Heart left ventricle (tissue), 11 donors: ENCODE results near the gene OR51B5. TPM values are rescaled to one million over a fixed set of nuclear protein-coding genes. Genes with fewer than 3 reads are reported as not detected.

Experiments used
- polyA plus RNA-seq, 2 donors: library from polyadenylated mRNA; stranded (reverse); fragments of 200-250 nt; gene quantifications; one replicate each; pipeline ENCODE4 v1.2.3, GENCODE V29; 2013
- total RNA-seq, 9 donors: library from RNA; depleted of rRNA in 2 of 9; stranded (reverse); fragments of >200 nt in 2 of 9; fragmentation: NEBNext Ultra II Directional in 3 of 9; extraction: Animal tissue kit (Norgen Biotek cat#: 25700) in 3 of 9; gene quantifications; one replicate each; pipeline versions ENCODE4 v1.1.0 to v1.2.4, GENCODE V29; 2016 to 2023
- donor health status: ischemic (EF 13 %, LVEDD 7.1; RV severe dilation, severe dysfunction).
- donor health status: healthy with polysubstance abuse.
- donor health status: DM: no; HTN: yes; CAD: no.
- donor health status: DM: no; HTN: no; CAD: no.
- donor health status: ischemic (EF 25% LVEDD 5.7; RV mildly dilated, moderate dysfunction).
- donor health status: healthy.
- donor health status: DM: yes; HTN: yes; CAD: no.
- donor health status: PGD.
- donor health status: nonischemic (EF 23%, LVEDD 6.1; RV moderate dilation, normal function).

OR51B5 gene
- total and polyA plus RNA-seq, 11 donors, result 0.11 to 0.80 TPM; not detected in 9

Other genes with a start within 250 kb of the OR51B5 start
- gene OR52A5, start 205.2 kb downstream of the OR51B5 start, total RNA-seq, result not detected
- gene OR52A5, start 205.2 kb downstream of the OR51B5 start, polyA plus RNA-seq, result not detected
- gene OR52A1, start 188.8 kb downstream of the OR51B5 start, total RNA-seq, result not detected
- gene OR52A1, start 188.8 kb downstream of the OR51B5 start, polyA plus RNA-seq, result not detected
- not detected for gene OR51V1, start 142.8 kb downstream of the OR51B5 start, total RNA-seq
- not detected for gene OR51V1, start 142.8 kb downstream of the OR51B5 start, polyA plus RNA-seq
- gene HBB, start 116.5 kb downstream of the OR51B5 start, total RNA-seq, result 1,000 to 10,000 TPM in 1 of 9 donors, 100 to 1,000 TPM in 8; 123 to 1,223 (median 316) TPM
- 10 to 100 TPM in 1 of 2 donors, 1 to 10 TPM in 1; 1.1 to 53.3 TPM for gene HBB, start 116.5 kb downstream of the OR51B5 start, polyA plus RNA-seq
- gene HBD, start 109.0 kb downstream of the OR51B5 start, total RNA-seq, result 1 to 10 TPM in 1 of 9 donors, not detected in 8; 4.2 TPM
- gene HBD, start 109.0 kb downstream of the OR51B5 start, polyA plus RNA-seq, result not detected
- not detected for gene HBG1, start 93.7 kb downstream of the OR51B5 start, total RNA-seq
- not detected for gene HBG1, start 93.7 kb downstream of the OR51B5 start, polyA plus RNA-seq
- gene HBG2, start 88.7 kb downstream of the OR51B5 start, total RNA-seq, result 1 to 10 TPM in 2 of 9 donors, under 1 TPM in 1, not detected in 6; 0.72 to 2.0 (median 1.9) TPM
- not detected for gene HBG2, start 88.7 kb downstream of the OR51B5 start, polyA plus RNA-seq
- not detected for gene HBE1, start 73.6 kb downstream of the OR51B5 start, total RNA-seq
- gene HBE1, start 73.6 kb downstream of the OR51B5 start, polyA plus RNA-seq, result not detected
- not detected for gene OR51B4, start 41.6 kb downstream of the OR51B5 start, total RNA-seq
- gene OR51B4, start 41.6 kb downstream of the OR51B5 start, polyA plus RNA-seq, result not detected
- gene OR51B2, start 19.2 kb downstream of the OR51B5 start, total RNA-seq, result not detected
- not detected for gene OR51B2, start 19.2 kb downstream of the OR51B5 start, polyA plus RNA-seq
- not detected for gene OR51B6, start 8.0 kb upstream of the OR51B5 start, total RNA-seq
- gene OR51B6, start 8.0 kb upstream of the OR51B5 start, polyA plus RNA-seq, result not detected
- not detected for gene OR51M1, start 40.3 kb upstream of the OR51B5 start, total RNA-seq
- gene OR51M1, start 40.3 kb upstream of the OR51B5 start, polyA plus RNA-seq, result not detected
- gene OR51Q1, start 78.6 kb upstream of the OR51B5 start, total RNA-seq, result not detected
- not detected for gene OR51Q1, start 78.6 kb upstream of the OR51B5 start, polyA plus RNA-seq
- gene OR51I1, start 98.0 kb upstream of the OR51B5 start, total RNA-seq, result not detected
- gene OR51I1, start 98.0 kb upstream of the OR51B5 start, polyA plus RNA-seq, result not detected
- gene OR51I2, start 105.8 kb upstream of the OR51B5 start, total RNA-seq, result not detected
- not detected for gene OR51I2, start 105.8 kb upstream of the OR51B5 start, polyA plus RNA-seq
- not detected for gene OR52D1, start 145.2 kb upstream of the OR51B5 start, total RNA-seq
- not detected for gene OR52D1, start 145.2 kb upstream of the OR51B5 start, polyA plus RNA-seq
- under 1 TPM in 1 of 9 donors, not detected in 8; 0.16 TPM for gene UBQLN3, start 166.4 kb upstream of the OR51B5 start, total RNA-seq
- not detected for gene UBQLN3, start 166.4 kb upstream of the OR51B5 start, polyA plus RNA-seq
- gene UBQLNL, start 173.2 kb upstream of the OR51B5 start, total RNA-seq, result under 1 TPM in 5 of 9 donors, not detected in 4; 0.14 to 0.25 (median 0.17) TPM
- under 1 TPM; 0.03 to 0.23 TPM for gene UBQLNL, start 173.2 kb upstream of the OR51B5 start, polyA plus RNA-seq
- gene OR52H1, start 205.0 kb upstream of the OR51B5 start, total RNA-seq, result under 1 TPM in 2 of 9 donors, not detected in 7; 0.32 to 0.47 TPM
- not detected for gene OR52H1, start 205.0 kb upstream of the OR51B5 start, polyA plus RNA-seq
- not detected for gene OR52B6, start 237.4 kb upstream of the OR51B5 start, total RNA-seq
- not detected for gene OR52B6, start 237.4 kb upstream of the OR51B5 start, polyA plus RNA-seq